Glutamatergic neuron (in vitro differentiated cells): Measurements from ENCODE around the gene WASL. TPM values are rescaled to one million over a fixed set of nuclear protein-coding genes. Genes with fewer than 3 reads are reported as not detected.
"Not testable (repeated sequence)": the region's sequence is repeated elsewhere in the genome, so short reads cannot be mapped to it uniquely, and the experiment has no call there.

ENCODE experiments used
- DNase-seq: peaks from one replicate; pipeline ENCODE4 v3.0.0; 2022
- H3K27ac Mint-ChIP-seq: one replicate; pipeline ENCODE4 v1.8.0; 2020; ENCODE audit warnings: mild to moderate bottlenecking, mixed read lengths, inconsistent platforms; ENCODE audit not compliant: unreplicated experiment
- H3K27me3 Mint-ChIP-seq: one replicate; pipeline ENCODE4 v1.8.0; 2020; ENCODE audit warnings: mild to moderate bottlenecking, moderate library complexity, mixed read lengths, inconsistent platforms; ENCODE audit not compliant: unreplicated experiment
- H3K36me3 Mint-ChIP-seq: one replicate; pipeline ENCODE4 v1.8.0; 2020; ENCODE audit warnings: mild to moderate bottlenecking, mixed read lengths, inconsistent platforms; ENCODE audit not compliant: unreplicated experiment
- H3K4me1 Mint-ChIP-seq: one replicate; pipeline ENCODE4 v1.8.0; 2020; ENCODE audit warnings: mild to moderate bottlenecking, low read depth, mixed read lengths, inconsistent platforms; ENCODE audit not compliant: unreplicated experiment
- H3K4me3 Mint-ChIP-seq: one replicate; pipeline ENCODE4 v1.8.0; 2020; ENCODE audit warnings: mild to moderate bottlenecking, mixed read lengths, inconsistent platforms; ENCODE audit not compliant: unreplicated experiment
- H3K9me3 Mint-ChIP-seq: one replicate; pipeline ENCODE4 v1.8.0; 2020; ENCODE audit warnings: mild to moderate bottlenecking, moderate library complexity, mixed read lengths, inconsistent platforms; ENCODE audit not compliant: unreplicated experiment
- CTCF ChIP-seq: fragments of 200-600 bp; sonication (generic); IDR thresholded peaks from one replicate; pipeline ENCODE4 v1.5.0; 2021; ENCODE audit not compliant: partially characterized antibody, unreplicated experiment
- total RNA-seq: library from RNA; stranded (reverse); fragmentation: NEBNext Ultra II Directional; extraction: Animal tissue kit (Norgen Biotek cat#: 25700); gene quantifications from one replicate; pipeline ENCODE4 v1.2.1, GENCODE V29; 2021; ENCODE audit not compliant: unreplicated experiment

Gene WASL
- total RNA-seq, 1 donor from 2014 or later = 33.0 TPM

GRCh38 chr7:123738356-123738755 is 10.4 kb downstream of the WASL start:
- Mint-ChIP-seq H3K4me1 (no peaks in the 10 kb centered on the region), H3K4me3 (no peak overlapping the region), H3K27me3 (no peaks in the 10 kb centered on the region), H3K9me3 (peaks cover 3% of the 10 kb centered on the region), H3K27ac (no peak overlapping the region), H3K36me3 (peaks cover 10% of the 10 kb centered on the region)
- TF ChIP-seq CTCF = no peak
- no peak for DNase-seq

DNA sequence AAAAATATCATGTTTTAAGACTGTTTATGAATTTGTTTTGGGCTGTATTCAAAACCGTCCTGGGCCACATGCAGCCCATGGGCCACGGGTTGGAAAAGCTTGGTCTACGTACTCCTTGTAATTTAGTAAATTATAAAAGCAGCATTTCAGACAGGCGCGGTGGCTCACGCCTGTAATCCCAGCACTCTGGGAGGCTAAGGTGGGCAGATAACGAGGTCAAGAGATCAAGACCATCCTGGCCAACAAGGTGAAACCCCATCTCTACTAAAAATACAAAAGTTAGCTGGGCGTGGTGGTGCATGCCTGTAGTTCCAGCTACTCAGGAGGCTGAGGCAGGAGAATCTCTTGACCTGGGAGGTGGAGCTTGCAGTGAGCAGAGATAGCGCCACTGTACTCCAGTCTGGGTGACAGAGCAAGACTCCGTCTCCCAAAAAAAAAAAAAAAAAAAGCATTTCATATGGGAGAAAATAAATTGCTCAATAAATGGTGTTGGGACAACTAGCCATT is 11.6 kb downstream of the WASL start:
- not testable (repeated sequence) for H3K27me3 Mint-ChIP-seq, H3K27ac Mint-ChIP-seq, H3K9me3 Mint-ChIP-seq, H3K4me1 Mint-ChIP-seq, DNase-seq, H3K4me3 Mint-ChIP-seq, H3K36me3 Mint-ChIP-seq

GRCh38 chr7:123735539-123735938 is 13.3 kb downstream of the WASL start:
- DNase-seq = no peak
- H3K27me3 Mint-ChIP-seq = no peaks in the 10 kb centered on the region
- H3K9me3 Mint-ChIP-seq = peaks cover 5% of the 10 kb centered on the region
- peaks cover 10% of the 10 kb centered on the region for H3K36me3 Mint-ChIP-seq
- H3K4me3 Mint-ChIP-seq = no peak overlapping the region
- TF ChIP-seq CTCF = no peak
- peaks cover 16% of the 10 kb centered on the region for H3K4me1 Mint-ChIP-seq
- no peak overlapping the region for H3K27ac Mint-ChIP-seq

DNA sequence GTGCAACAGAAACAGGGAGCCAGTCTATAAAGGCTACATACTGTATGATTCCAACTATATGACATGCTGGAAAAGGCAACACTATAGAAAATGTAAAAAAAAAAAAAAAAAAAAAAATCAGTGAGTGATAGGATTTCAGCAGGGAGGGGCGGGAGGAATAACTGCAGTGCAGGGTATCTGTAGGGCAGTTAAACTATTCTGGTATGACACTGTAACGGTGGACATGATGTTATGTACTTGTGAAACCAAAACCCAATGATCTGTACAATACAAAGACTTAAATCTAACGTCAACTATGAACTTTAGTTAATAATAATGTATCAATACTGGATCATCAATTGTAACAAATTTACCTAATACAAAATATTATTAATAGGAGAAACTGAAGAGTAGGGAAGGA is 14.3 kb downstream of the WASL start:
- Mint-ChIP-seq H3K27me3 (no peaks in the 10 kb centered on the region), H3K4me1 (peaks cover 16% of the 10 kb centered on the region), H3K27ac (no peak overlapping the region), H3K36me3 (peaks cover 10% of the 10 kb centered on the region), H3K4me3 (no peak overlapping the region), H3K9me3 (peaks cover 5% of the 10 kb centered on the region)
- DNase-seq = no peak
- no peak for TF ChIP-seq CTCF

DNA sequence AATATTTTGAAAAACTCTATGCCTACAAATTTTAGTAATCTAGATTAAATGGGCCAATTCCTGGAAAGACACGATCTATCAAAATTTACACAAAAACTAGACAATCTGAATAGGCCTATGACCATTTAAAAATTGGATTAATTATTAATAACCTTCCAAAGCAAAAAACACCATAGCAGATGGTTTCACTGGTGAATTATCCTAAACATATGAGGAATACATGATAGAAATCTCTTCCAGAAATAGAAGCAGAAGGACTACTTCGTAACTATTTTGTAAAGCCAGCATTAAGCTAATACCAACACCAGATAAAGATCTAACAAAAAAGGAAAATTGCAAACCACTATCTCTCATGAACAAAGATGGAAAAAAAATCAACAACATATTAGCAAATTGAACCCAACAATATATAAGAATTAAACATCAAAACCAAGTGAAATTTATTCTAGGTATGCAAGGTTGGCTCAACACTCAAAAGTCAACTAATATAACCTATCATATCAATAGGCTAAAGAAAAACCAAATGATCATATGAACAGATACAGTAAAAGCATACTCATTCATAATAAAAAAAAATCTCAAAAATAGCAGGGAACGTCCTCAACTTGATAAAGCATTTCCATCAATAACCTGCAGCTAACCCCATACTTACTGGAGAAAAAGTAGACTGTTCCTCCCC is 16.3 kb downstream of the WASL start:
- H3K4me1 Mint-ChIP-seq = peaks cover 20% of the 10 kb centered on the region
- H3K27ac Mint-ChIP-seq = peak overlapping the region; percentile 59
- TF ChIP-seq CTCF = no peak
- peaks cover 10% of the 10 kb centered on the region for H3K36me3 Mint-ChIP-seq
- H3K4me3 Mint-ChIP-seq = peak overlapping the region; percentile 33
- H3K27me3 Mint-ChIP-seq = no peaks in the 10 kb centered on the region
- H3K9me3 Mint-ChIP-seq = peaks cover 5% of the 10 kb centered on the region
- no peak for DNase-seq
